ENCODE data around the gene RNASET2. TPM values are rescaled to one million over a fixed set of nuclear protein-coding genes. Genes with fewer than 3 reads are reported as not detected.
A peak's percentile ranks its signal among the peaks of the same experiment; 100 is the strongest.

RNASET2 gene
- total and polyA plus RNA-seq, 4 donors = 55.2 to 92.1 (median 77.8) TPM

DNA sequence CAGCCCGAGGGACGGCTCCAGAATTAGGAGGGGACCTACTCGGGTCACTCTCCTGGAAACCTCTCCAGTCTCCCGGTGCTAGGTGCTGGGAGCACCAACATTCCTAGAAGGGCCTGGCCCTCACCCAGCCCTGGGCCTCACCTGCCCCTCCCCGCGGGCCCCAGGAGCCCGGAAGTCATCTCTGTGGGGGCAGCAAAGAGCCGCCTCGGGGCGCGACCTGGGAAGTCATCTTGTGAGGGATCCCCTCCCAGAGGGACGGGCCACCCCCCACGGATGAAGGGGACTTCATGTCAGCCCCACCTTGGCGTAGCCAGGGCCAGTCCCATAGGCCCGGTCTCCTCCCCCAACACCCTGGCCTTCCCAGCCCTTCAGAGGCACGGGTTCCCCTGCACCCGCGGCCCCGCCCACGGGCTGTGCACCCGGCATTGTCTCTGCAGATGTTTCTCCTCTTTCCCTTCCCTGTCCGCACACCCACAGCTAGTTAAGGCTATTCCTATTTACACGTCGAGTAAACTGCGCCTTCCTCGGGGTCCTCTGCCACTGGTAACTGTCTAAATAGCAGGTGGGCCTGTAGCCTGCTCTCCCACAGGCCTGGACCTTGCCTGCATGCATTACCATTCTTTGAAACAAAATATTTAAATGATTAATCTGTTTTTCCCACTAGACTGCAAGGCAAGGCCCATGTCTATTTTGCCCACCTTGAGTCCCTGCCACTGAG is 896 bp upstream of the RNASET2 start:
- DNase-seq = peak; percentile 44 to 51 (median 46)
- H3K4me1 ChIP-seq (ENCODE audit: control insufficient read depth in 5 of 5, insufficient read depth in 5 of 5, low read length in 5 of 5) = peaks cover 0 to 13% (median 0%) of the 10 kb centered on the region in 5 donors

DNA sequence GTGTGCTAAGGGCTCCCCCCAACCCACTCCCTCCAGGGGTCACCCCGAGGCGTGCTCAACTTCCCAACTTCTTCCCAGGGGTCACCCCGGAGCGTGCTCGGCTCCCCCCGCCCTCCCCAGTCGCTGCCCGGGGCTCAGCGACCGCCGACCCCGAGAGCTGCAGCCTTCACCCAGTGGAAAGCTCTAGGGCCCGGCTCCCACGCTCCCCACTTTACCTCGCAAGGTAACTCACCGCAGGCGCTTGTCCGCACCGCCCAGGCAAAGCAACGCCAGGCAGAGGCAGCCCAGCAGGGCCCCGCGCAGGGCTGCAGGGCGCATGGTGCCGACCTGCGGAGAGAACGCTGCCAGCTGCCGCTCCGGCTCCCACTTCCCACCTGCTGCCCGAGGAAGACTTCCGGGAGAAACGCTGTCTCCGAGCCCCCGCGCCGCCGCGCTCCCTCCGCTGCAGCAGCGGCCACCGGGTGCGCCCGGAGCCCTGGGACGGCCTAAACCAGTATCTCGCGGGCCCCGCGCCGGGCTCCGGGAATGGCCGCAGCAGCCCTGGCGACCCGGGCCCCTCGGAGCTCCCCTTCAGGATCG is 396 bp downstream of the RNASET2 start:
- H3K4me1 ChIP-seq (ENCODE audit: control insufficient read depth in 5 of 5, insufficient read depth in 5 of 5, low read length in 5 of 5) = peaks cover 0 to 14% (median 0%) of the 10 kb centered on the region in 5 donors
- WGBS, 2 donors = 0% methylated on average over 34 to 54 of the region's 54 CpGs
- ATAC-seq (ENCODE audit: insufficient read depth, low FRiP score) = peak; percentile 15

More for the DNA sequence above, 896 bp upstream of the RNASET2 start:
- Histone ChIP-seq H3K9ac (ENCODE audit: insufficient read depth in 1 of 2, low read length in 2 of 2) (peak overlapping the region in 1 of 2 donors; percentile 46), H3K27me3 (ENCODE audit: control insufficient read depth in 3 of 3, insufficient read depth in 3 of 3, low read length in 2 of 3) (no peaks in the 10 kb centered on the region), H3K36me3 (ENCODE audit: control insufficient read depth in 4 of 4, insufficient read depth in 4 of 4, low read length in 4 of 4) (no peaks in the 10 kb centered on the region), H3K4me3 (peak overlapping the region; percentile 51), H3K9me3 (ENCODE audit: control insufficient read depth in 4 of 4, insufficient read depth in 3 of 4, low read length in 3 of 4) (peaks cover 0 to 2% (median 0%) of the 10 kb centered on the region in 4 donors), H3K27ac (ENCODE audit: low read depth in 1 of 2, low read length in 1 of 2) (peak overlapping the region; percentile 75 to 92)
- WGBS, 2 donors = 8% methylated on average over 25 to 26 of the region's 26 CpGs
- TF ChIP-seq, protein P1, sequence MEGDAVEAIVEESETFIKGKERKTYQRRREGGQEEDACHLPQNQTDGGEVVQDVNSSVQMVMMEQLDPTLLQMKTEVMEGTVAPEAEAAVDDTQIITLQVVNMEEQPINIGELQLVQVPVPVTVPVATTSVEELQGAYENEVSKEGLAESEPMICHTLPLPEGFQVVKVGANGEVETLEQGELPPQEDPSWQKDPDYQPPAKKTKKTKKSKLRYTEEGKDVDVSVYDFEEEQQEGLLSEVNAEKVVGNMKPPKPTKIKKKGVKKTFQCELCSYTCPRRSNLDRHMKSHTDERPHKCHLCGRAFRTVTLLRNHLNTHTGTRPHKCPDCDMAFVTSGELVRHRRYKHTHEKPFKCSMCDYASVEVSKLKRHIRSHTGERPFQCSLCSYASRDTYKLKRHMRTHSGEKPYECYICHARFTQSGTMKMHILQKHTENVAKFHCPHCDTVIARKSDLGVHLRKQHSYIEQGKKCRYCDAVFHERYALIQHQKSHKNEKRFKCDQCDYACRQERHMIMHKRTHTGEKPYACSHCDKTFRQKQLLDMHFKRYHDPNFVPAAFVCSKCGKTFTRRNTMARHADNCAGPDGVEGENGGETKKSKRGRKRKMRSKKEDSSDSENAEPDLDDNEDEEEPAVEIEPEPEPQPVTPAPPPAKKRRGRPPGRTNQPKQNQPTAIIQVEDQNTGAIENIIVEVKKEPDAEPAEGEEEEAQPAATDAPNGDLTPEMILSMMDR (IDR thresholded peaks at IDR 0.05; ENCODE audit: control extremely low read depth, extremely low read depth) = no peak
- peak; percentile 48 for ATAC-seq (ENCODE audit: insufficient read depth, low FRiP score)

DNA sequence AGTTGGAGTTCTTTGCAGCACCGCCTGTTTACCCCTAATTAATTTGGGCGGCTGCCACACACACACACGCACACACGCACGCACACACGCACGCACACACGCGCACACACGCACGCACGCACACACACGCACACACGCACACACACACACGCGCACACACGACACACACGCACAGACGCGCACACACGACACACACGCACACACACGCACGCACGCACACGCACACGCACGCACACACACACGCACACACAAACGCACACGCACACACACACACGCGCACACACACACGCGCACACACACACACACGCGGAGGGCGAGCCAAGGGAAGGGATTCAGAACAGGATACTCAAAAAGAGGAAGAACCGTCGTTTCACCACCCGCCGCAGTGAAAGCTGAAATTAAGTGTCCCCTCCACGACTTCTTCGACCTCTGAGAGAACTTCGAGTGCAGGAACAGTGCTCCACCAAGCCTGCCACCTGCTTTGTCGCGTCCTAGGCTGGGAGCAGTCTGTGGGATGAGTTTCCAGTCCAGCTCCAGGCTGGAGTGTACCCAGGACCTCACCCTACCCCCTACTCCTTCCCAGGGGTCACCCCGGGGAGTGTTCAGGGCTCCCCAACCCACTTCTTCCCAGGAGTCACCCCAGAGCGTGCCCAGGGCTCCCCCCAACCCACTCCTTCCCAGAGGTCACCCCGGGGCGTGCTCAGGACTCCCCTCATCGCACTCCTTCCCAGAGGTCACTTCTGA is 1.1 kb downstream of the RNASET2 start:
- peak overlapping the region; percentile 77 for H3K4me3 ChIP-seq
- WGBS, 2 donors = 31 to 36% methylated on average over 33 to 52 of the region's 52 CpGs
- peaks cover 0 to 17% (median 0%) of the 10 kb centered on the region in 5 donors for H3K4me1 ChIP-seq (ENCODE audit: control insufficient read depth in 5 of 5, insufficient read depth in 5 of 5, low read length in 5 of 5)
- H3K9ac ChIP-seq (ENCODE audit: insufficient read depth in 1 of 2, low read length in 2 of 2) = no peak overlapping the region
- TF ChIP-seq, protein P1 (IDR thresholded peaks at IDR 0.05; ENCODE audit: control extremely low read depth, extremely low read depth) = no peak
- no peaks in the 10 kb centered on the region for H3K27me3 ChIP-seq (ENCODE audit: control insufficient read depth in 3 of 3, insufficient read depth in 3 of 3, low read length in 2 of 3)
- ATAC-seq (ENCODE audit: insufficient read depth, low FRiP score) (no peak), DNase-seq (peak in 1 of 3 donors; percentile 21)
- H3K9me3 ChIP-seq (ENCODE audit: control insufficient read depth in 4 of 4, insufficient read depth in 3 of 4, low read length in 3 of 4) = peaks cover 0 to 2% (median 0%) of the 10 kb centered on the region in 4 donors
- H3K27ac ChIP-seq (ENCODE audit: low read depth in 1 of 2, low read length in 1 of 2) = peak overlapping the region in 1 of 2 donors; percentile 92
- H3K36me3 ChIP-seq (ENCODE audit: control insufficient read depth in 4 of 4, insufficient read depth in 4 of 4, low read length in 4 of 4) = peaks cover 0 to 5% (median 2%) of the 10 kb centered on the region in 4 donors

More for the DNA sequence above, 396 bp downstream of the RNASET2 start:
- H3K27ac ChIP-seq (ENCODE audit: low read depth in 1 of 2, low read length in 1 of 2) = peak overlapping the region in 1 of 2 donors; percentile 92
- DNase-seq = no peak
- peaks cover 0 to 2% (median 0%) of the 10 kb centered on the region in 4 donors for H3K9me3 ChIP-seq (ENCODE audit: control insufficient read depth in 4 of 4, insufficient read depth in 3 of 4, low read length in 3 of 4)
- TF ChIP-seq, protein P1 (IDR thresholded peaks at IDR 0.05; ENCODE audit: control extremely low read depth, extremely low read depth) = no peak
- no peak overlapping the region for H3K9ac ChIP-seq (ENCODE audit: insufficient read depth in 1 of 2, low read length in 2 of 2)
- H3K36me3 ChIP-seq (ENCODE audit: control insufficient read depth in 4 of 4, insufficient read depth in 4 of 4, low read length in 4 of 4) = peaks cover 0 to 5% (median 2%) of the 10 kb centered on the region in 4 donors
- no peaks in the 10 kb centered on the region for H3K27me3 ChIP-seq (ENCODE audit: control insufficient read depth in 3 of 3, insufficient read depth in 3 of 3, low read length in 2 of 3)
- peak overlapping the region; percentile 77 for H3K4me3 ChIP-seq
